ENCODE data around the gene PTTG1IP. TPM values are rescaled to one million over a fixed set of nuclear protein-coding genes. Genes with fewer than 3 reads are reported as not detected.

The PTTG1IP gene
- total and polyA plus RNA-seq, 10 of the 15 experiments (the other 5 are each of a cell fraction or from before 2014, with no cell fraction given) = 2.4 to 56.4 (median 44.4) TPM

GRCh38 chr21:44920694-44921604, 47.5 kb upstream of the PTTG1IP start, which contains the start of gene ITGB2 (continued):
- TF ChIP-seq SPI1 (IDR thresholded peaks at IDR 0.05; ENCODE audit: borderline replicate concordance, insufficient read depth, low read depth, low read length) = peak; percentile 74; the same call in 1 of the 2 replicates
- TF ChIP-seq RCOR1 (conservative IDR thresholded peaks at IDR 0.05; ENCODE audit: low read depth, low read length) = 0 out of 2 replicates have a peak, but pooled peaks have one; percentile 70
- TF ChIP-seq MEF2B (IDR thresholded peaks at IDR 0.05; ENCODE audit: partially characterized antibody, poor library complexity, severe bottlenecking) = peak; percentile 79
- TF ChIP-seq IKZF1 (conservative IDR thresholded peaks at IDR 0.05) = peak; percentile 94
- no peak for TF ChIP-seq PAX8 (IDR thresholded peaks at IDR 0.05)
- TF ChIP-seq NFIC (IDR thresholded peaks at IDR 0.05; ENCODE audit: low read depth, low read length) = no peak
- TF ChIP-seq SKIL (IDR thresholded peaks at IDR 0.05; ENCODE audit: low read depth, poor library complexity, severe bottlenecking) = peak; percentile 15
- no peak for TF ChIP-seq NR2C2 (IDR thresholded peaks at IDR 0.05; ENCODE audit: borderline replicate concordance, control insufficient read depth, insufficient read length, low read depth)
- 0 out of 2 replicates have a peak, but pooled peaks have one; percentile 53 for TF ChIP-seq ELK1 (IDR thresholded peaks at IDR 0.05; ENCODE audit: low read depth, low read length)
- peak; percentile 97 for TF ChIP-seq NR2F1 (conservative IDR thresholded peaks at IDR 0.05)
- TF ChIP-seq CBFB (IDR thresholded peaks at IDR 0.05; ENCODE audit: low read depth) = no peak
- TF ChIP-seq TAF1 (IDR thresholded peaks at IDR 0.05; ENCODE audit: borderline replicate concordance, low read depth, low read length) = 0 out of 2 replicates have a peak, but pooled peaks have one; percentile 19
- TF ChIP-seq MXI1 (IDR thresholded peaks at IDR 0.05; ENCODE audit: low read depth, low read length) = peak; percentile 58
- peak; percentile 37; the same call in 1 of the 2 replicates for TF ChIP-seq HDGF (IDR thresholded peaks at IDR 0.05)
- 0 out of 2 replicates have a peak, but pooled peaks have one; percentile 32 for TF ChIP-seq CHD2 (IDR thresholded peaks at IDR 0.05; ENCODE audit: borderline replicate concordance, low read depth, low read length)
- no peak for TF ChIP-seq MYC (IDR thresholded peaks at IDR 0.05; ENCODE audit: insufficient read depth, insufficient read length, insufficient replicate concordance, low read length, severe bottlenecking)
- TF ChIP-seq ZNF687 (IDR thresholded peaks at IDR 0.05) = peak; percentile 82
- peak; percentile 63; the same call in 1 of the 2 replicates for TF ChIP-seq POLR2A (IDR thresholded peaks at IDR 0.05; ENCODE audit: low read depth, low read length)
- TF ChIP-seq CHD1 (IDR thresholded peaks at IDR 0.05; ENCODE audit: low read depth, low read length) = no peak; the same call in 1 of the 2 replicates
- TF ChIP-seq EGR1 (IDR thresholded peaks at IDR 0.05; ENCODE audit: borderline replicate concordance in 1 of 2, low read depth in 2 of 2, low read length in 2 of 2) = peak in 1 of 2 experiments; percentile 39; a peak in 1 of 3 replicates
- 0 out of 2 replicates have a peak, but pooled peaks have one; percentile 10 for TF ChIP-seq PAX5 (IDR thresholded peaks at IDR 0.05; ENCODE audit: borderline replicate concordance, low read depth, low read length)
